GM12878 (cell line): Measurements from ENCODE around the gene UTF1. TPM values are rescaled to one million over a fixed set of nuclear protein-coding genes. Genes with fewer than 3 reads are reported as not detected.

ENCODE experiments used
- ATAC-seq: fragments of 200-7000 bp; cut with Tn5 transposase; 3 replicates; pipeline ENCODE4 v1.9.1; 2020; ENCODE audit warnings: mild to moderate bottlenecking, moderate library complexity
- BruUV-seq: library from RNA; stranded (reverse); fragments of 400-500 nt; replicated peaks from 2 replicates; lab custom pipeline; 2021; lab: Mats Ljungman, UMichigan
- CTCF ChIA-PET: fragments of 300-600 bp; sonication (Branson Sonifier 250); formaldehyde crosslinking; extraction: SDS; loops from one replicate; lab custom pipeline; 2021; ENCODE audit warnings: inconsistent platforms; lab: Yijun Ruan, JAX
- POLR2A ChIA-PET: fragments of 350-600 bp; formaldehyde crosslinking; extraction: SDS; loops from one replicate; lab custom pipeline; 2021; ENCODE audit warnings: inconsistent platforms; lab: Charles Lee
- RAD21 ChIA-PET: fragments of 300-600 bp; sonication (Branson Sonifier 250); formaldehyde crosslinking; loops from one replicate; lab custom pipeline; 2023; ENCODE audit warnings: antibody characterized with exemption; ENCODE audit not compliant: unreplicated experiment; lab: Charles Lee
- SMC1A ChIA-PET: fragments of 300-600 bp; sonication (Branson Sonifier 250); formaldehyde crosslinking; loops from one replicate; lab custom pipeline; 2023; ENCODE audit not compliant: unreplicated experiment, uncharacterized antibody; lab: Charles Lee
- DNase-seq: peaks from one replicate; pipeline ENCODE4 v3.0.0-alpha.2; 2011; ENCODE audit warnings: low read depth, low spot score
- FAIRE-seq: peaks from 3 replicates; lab custom pipeline; 2011; peaks lifted over from hg19 to GRCh38; lab: Jason Lieb, UNC
- H2AFZ ChIP-seq: 2 replicates; pipeline ENCODE4 v1.6.0; 2011; ENCODE audit warnings: low read depth, low read length, control low read depth; ENCODE audit not compliant: control insufficient read depth
- H3K27ac ChIP-seq: 2 replicates; pipeline ENCODE4 v1.5.1; 2011; ENCODE audit warnings: control low read depth; ENCODE audit not compliant: control insufficient read depth, insufficient read depth
- H3K27me3 ChIP-seq, 2 experiments: replicated peaks in 1 of 2; 2 replicates each; pipeline versions ENCODE4 v1.6.0 to v1.6.1; 2011; ENCODE audit warnings: low read length in 1 of 2; ENCODE audit not compliant: control insufficient read depth in 2 of 2, insufficient read depth in 2 of 2
- H3K36me3 ChIP-seq, 2 experiments: 2 replicates each; pipeline ENCODE4 v1.5.1; 2011; ENCODE audit warnings: low read length in 1 of 2; ENCODE audit not compliant: control insufficient read depth in 2 of 2, insufficient read depth in 2 of 2
- H3K4me1 ChIP-seq: 2 replicates; pipeline ENCODE4 v1.6.1; 2011; ENCODE audit warnings: mild to moderate bottlenecking, low read length, moderate library complexity, mixed read lengths; ENCODE audit not compliant: control insufficient read depth, insufficient read depth
- H3K4me2 ChIP-seq: 2 replicates; pipeline ENCODE4 v1.6.0; 2011; ENCODE audit warnings: control low read depth; ENCODE audit not compliant: control insufficient read depth, insufficient read depth
- H3K4me3 ChIP-seq: fragments of 200-600 bp; sonication (generic); 2 replicates; pipeline ENCODE4 v1.5.1; 2016
- H3K79me2 ChIP-seq: 2 replicates; pipeline ENCODE4 v1.6.0; 2011; ENCODE audit warnings: low read length; ENCODE audit not compliant: control insufficient read depth, insufficient read depth
- H3K9ac ChIP-seq: 2 replicates; pipeline ENCODE4 v1.8.0; 2011; ENCODE audit warnings: low read length, control low read depth, mixed read lengths; ENCODE audit not compliant: control insufficient read depth, insufficient read depth
- H3K9me3 ChIP-seq: replicated peaks from 3 replicates; pipeline ENCODE4 v1.5.1; 2011; ENCODE audit warnings: mild to moderate bottlenecking, low read length; ENCODE audit not compliant: control insufficient read depth, insufficient read depth
- H4K20me1 ChIP-seq: 2 replicates; pipeline ENCODE4 v1.6.0; 2011; ENCODE audit not compliant: control insufficient read depth, insufficient read depth
- FOS ChIP-seq: IDR thresholded peaks from 3 replicates; pipeline ENCODE4 v1.6.1; 2011; ENCODE audit warnings: borderline replicate concordance; ENCODE audit not compliant: insufficient read length; ENCODE audit errors: extremely low read depth
- MEF2A ChIP-seq: IDR thresholded peaks from 2 replicates; pipeline ENCODE4 v1.6.1; 2011; ENCODE audit warnings: low read depth, mild to moderate bottlenecking, low read length, moderate library complexity; ENCODE audit not compliant: insufficient read depth
- RAD51 ChIP-seq: fragments of 450-650 bp; IDR thresholded peaks from 2 replicates; pipeline ENCODE4 v1.6.1; 2016; ENCODE audit warnings: moderate library complexity, mild to moderate bottlenecking, inconsistent platforms
- TCF3 ChIP-seq: IDR thresholded peaks from 2 replicates; pipeline ENCODE4 v1.6.1; 2012; ENCODE audit warnings: low read depth, mild to moderate bottlenecking, low read length, borderline replicate concordance; ENCODE audit not compliant: insufficient read depth
- WGBS: methylation state at CpG from one replicate; pipeline ENCODE4 v1.1.6; 2016; ENCODE audit warnings: low lambda C conversion rate; ENCODE audit not compliant: insufficient replicate concordance, insufficient coverage; ENCODE audit errors: missing lambda C conversion rate; 5-methylcytosine and 5-hydroxymethylcytosine counted together
- in situ Hi-C: fragments of 300-500 bp; cut with MboI; formaldehyde crosslinking; loops from 9 replicates; pipeline ENCODE4 v1.14.3; 2018; ENCODE audit warnings: mixed read lengths
- intact Hi-C: fragments of 100-400 bp; cut with micrococcal nuclease; formaldehyde crosslinking; loops from one replicate; pipeline ENCODE4 v1.14.2; 2022; ENCODE audit not compliant: unreplicated experiment
- polyA plus RNA-seq, 11 experiments: library from polyadenylated mRNA; depleted of rRNA in 4 of 11; unstranded in 6 of 11; stranded (reverse) in 5 of 11; fragments of >200 nt; fragmentation: Nextera tagmentation in 4 of 11; fragmentation: Illumina TruSeq in 1 of 11; extraction: Ambion mirVana in 4 of 11; extraction: Trizol in 1 of 11; gene quantifications; 1 replicate in 1 of 11; 2 replicates in 10 of 11; pipeline versions ENCODE4 v1.2.1 to v1.2.3, GENCODE V29; 2011 to 2016; ENCODE audit warnings: inconsistent platforms in 2 of 11, missing spikeins in 2 of 11, low read depth in 1 of 11
- total RNA-seq, 4 experiments: library from RNA; depleted of rRNA in 3 of 4; stranded (reverse); fragments of >200 nt in 3 of 4; fragmentation: Illumina TruSeq in 1 of 4; extraction: Trizol in 1 of 4; gene quantifications; 2 replicates each; pipeline versions ENCODE4 v1.2.1 to v1.2.3, GENCODE V29; 2013 to 2021

The UTF1 gene
- total and polyA plus RNA-seq, 10 of the 15 experiments (the other 5 are each of a cell fraction or from before 2014, with no cell fraction given): not detected

- TF ChIP-seq RAD51 (no peak), FOS (no peak)
These were observed 17.8 kb downstream of the UTF1 start (continued) for GRCh38 chr10:133247681-133248333.

DNA sequence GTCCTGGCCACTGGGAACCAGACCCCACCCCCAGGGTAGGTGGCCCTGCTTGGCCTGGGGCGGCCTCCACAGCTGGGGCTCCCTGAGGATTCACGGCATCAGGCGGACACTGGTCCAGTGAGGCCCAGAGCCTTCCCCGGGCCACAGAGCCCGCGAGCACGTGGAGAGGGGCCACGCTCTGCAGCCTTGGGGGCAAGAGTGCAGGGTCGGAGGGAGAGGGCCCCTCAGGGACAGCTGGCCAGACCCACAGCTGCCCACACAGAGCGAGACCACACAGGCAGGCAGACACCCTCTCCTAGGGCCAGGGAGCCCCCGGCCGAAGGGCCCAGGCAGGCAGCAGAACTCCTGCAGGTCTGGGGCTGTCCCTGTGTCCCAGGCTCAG, 18.3 kb downstream of the UTF1 start:
- ChIA-PET CTCF (no interaction called here), SMC1A (no interaction called here), POLR2A (no interaction called here), RAD21 (no interaction called here)
- H4K20me1 ChIP-seq: no peaks in the 10 kb centered on the region; the same call in 1 of the 2 replicates
- TF ChIP-seq TCF3 (no peak), MEF2A (no peak)
- H3K27ac ChIP-seq: no peak overlapping the region
- H3K9me3 ChIP-seq: no peaks in the 10 kb centered on the region
- H3K4me1 ChIP-seq: no peaks in the 10 kb centered on the region
- no peaks in the 10 kb centered on the region for H3K27me3 ChIP-seq
- in situ Hi-C loops (no loop called here), intact Hi-C loops (no loop called here)
- WGBS: 52% methylated on average over 12 of the region's 12 CpGs
- H3K4me3 ChIP-seq: no peak overlapping the region
- H3K36me3 ChIP-seq: no peaks in the 10 kb centered on the region
- no peak for DNase-seq
- no peaks in the 10 kb centered on the region for H3K79me2 ChIP-seq
- no peak overlapping the region for H3K9ac ChIP-seq
- FAIRE-seq: no peak
- no peak overlapping the region for H2AFZ ChIP-seq
- no peak for ATAC-seq
- BruUV-seq: no TSS peak
- H3K4me2 ChIP-seq: no peak overlapping the region
